Measurements from ENCODE around the gene CFAP97D2.

Gene CFAP97D2

DNA sequence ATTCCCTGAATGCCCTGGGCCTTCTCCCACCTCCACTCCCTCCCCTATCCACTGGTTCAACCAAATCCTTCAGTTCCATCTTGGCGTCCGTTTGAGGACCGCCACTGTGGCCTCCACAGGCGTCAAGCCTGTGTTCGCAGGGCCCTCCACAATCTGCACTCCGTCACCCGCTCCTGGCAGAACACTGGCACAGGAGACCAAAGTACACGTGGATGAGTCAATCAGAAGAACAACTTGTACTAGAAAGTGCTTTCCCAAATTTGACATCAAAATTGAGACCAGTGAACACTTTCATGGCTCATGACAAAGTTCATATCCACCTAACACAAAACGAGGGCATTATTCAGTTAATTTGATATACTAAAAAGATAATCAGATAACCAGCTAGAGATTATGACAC, 49.1 kb downstream of the CFAP97D2 start:
- Histone ChIP-seq H3K4me3 (ENCODE audit: low read length) (no peak overlapping the region), H3K36me3 (ENCODE audit: control insufficient read depth, low read length) (no peaks in the 10 kb centered on the region), H3K79me2 (ENCODE audit: control insufficient read depth, low read length) (no peaks in the 10 kb centered on the region), H3F3A (ENCODE audit: control insufficient read depth, insufficient read depth) (peaks cover 4% of the 10 kb centered on the region; the same call in 1 of the 2 replicates), H3K9me3 (ENCODE audit: control insufficient read depth, insufficient read depth, low read length) (no peaks in the 10 kb centered on the region), H3K27ac (ENCODE audit: low read depth, low read length) (no peak overlapping the region), H3K4me1 (ENCODE audit: control insufficient read depth, low read length) (peaks cover 8% of the 10 kb centered on the region), H3K9me2 (replicated peaks; ENCODE audit: control insufficient read depth, low read length) (no peaks in the 10 kb centered on the region), H3K4me2 (ENCODE audit: low read length) (no peak overlapping the region), H3K27me3 (ENCODE audit: control insufficient read depth, low read length) (peaks cover 36% of the 10 kb centered on the region), H4K20me1 (ENCODE audit: control insufficient read depth, insufficient read depth, low read depth, low read length) (no peaks in the 10 kb centered on the region; the same call in 1 of the 2 replicates)
- TF ChIP-seq EZH2phosphoT487 (IDR thresholded peaks at IDR 0.05; ENCODE audit: borderline replicate concordance, low read length): no peak
- TF ChIP-seq, protein P1, sequence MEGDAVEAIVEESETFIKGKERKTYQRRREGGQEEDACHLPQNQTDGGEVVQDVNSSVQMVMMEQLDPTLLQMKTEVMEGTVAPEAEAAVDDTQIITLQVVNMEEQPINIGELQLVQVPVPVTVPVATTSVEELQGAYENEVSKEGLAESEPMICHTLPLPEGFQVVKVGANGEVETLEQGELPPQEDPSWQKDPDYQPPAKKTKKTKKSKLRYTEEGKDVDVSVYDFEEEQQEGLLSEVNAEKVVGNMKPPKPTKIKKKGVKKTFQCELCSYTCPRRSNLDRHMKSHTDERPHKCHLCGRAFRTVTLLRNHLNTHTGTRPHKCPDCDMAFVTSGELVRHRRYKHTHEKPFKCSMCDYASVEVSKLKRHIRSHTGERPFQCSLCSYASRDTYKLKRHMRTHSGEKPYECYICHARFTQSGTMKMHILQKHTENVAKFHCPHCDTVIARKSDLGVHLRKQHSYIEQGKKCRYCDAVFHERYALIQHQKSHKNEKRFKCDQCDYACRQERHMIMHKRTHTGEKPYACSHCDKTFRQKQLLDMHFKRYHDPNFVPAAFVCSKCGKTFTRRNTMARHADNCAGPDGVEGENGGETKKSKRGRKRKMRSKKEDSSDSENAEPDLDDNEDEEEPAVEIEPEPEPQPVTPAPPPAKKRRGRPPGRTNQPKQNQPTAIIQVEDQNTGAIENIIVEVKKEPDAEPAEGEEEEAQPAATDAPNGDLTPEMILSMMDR (IDR thresholded peaks at IDR 0.05; ENCODE audit: low read depth, low read length, poor library complexity, severe bottlenecking): no peak

- TF ChIP-seq, protein P1 (IDR thresholded peaks at IDR 0.05; ENCODE audit: low read depth, low read length, poor library complexity, severe bottlenecking): no peak
- no peak for TF ChIP-seq EZH2phosphoT487 (IDR thresholded peaks at IDR 0.05; ENCODE audit: borderline replicate concordance, low read length)
- H3K4me3 ChIP-seq (ENCODE audit: low read length): no peak overlapping the region
- no peaks in the 10 kb centered on the region; the same call in 1 of the 2 replicates for H4K20me1 ChIP-seq (ENCODE audit: control insufficient read depth, insufficient read depth, low read depth, low read length)
- H3K4me2 ChIP-seq (ENCODE audit: low read length): no peak overlapping the region
- peaks cover 11% of the 10 kb centered on the region for H3K4me1 ChIP-seq (ENCODE audit: control insufficient read depth, low read length)
- no peaks in the 10 kb centered on the region for H3K36me3 ChIP-seq (ENCODE audit: control insufficient read depth, low read length)
- no peaks in the 10 kb centered on the region for H3K9me2 ChIP-seq (replicated peaks; ENCODE audit: control insufficient read depth, low read length)
- H3K27ac ChIP-seq (ENCODE audit: low read depth, low read length): no peak overlapping the region
- H3F3A ChIP-seq (ENCODE audit: control insufficient read depth, insufficient read depth): peaks cover 4% of the 10 kb centered on the region; the same call in 1 of the 2 replicates
- peaks cover 36% of the 10 kb centered on the region for H3K27me3 ChIP-seq (ENCODE audit: control insufficient read depth, low read length)
- no peaks in the 10 kb centered on the region for H3K79me2 ChIP-seq (ENCODE audit: control insufficient read depth, low read length)
- H3K9me3 ChIP-seq (ENCODE audit: control insufficient read depth, insufficient read depth, low read length): no peaks in the 10 kb centered on the region
Measured at GRCh38 chr13:114229506-114229905, 50.4 kb downstream of the CFAP97D2 start.

GRCh38 chr13:114230117-114230516, 51.1 kb downstream of the CFAP97D2 start:
- Histone ChIP-seq H3K79me2 (ENCODE audit: control insufficient read depth, low read length) (peaks cover 3% of the 10 kb centered on the region), H4K20me1 (ENCODE audit: control insufficient read depth, insufficient read depth, low read depth, low read length) (no peaks in the 10 kb centered on the region; the same call in 1 of the 2 replicates), H3K27me3 (ENCODE audit: control insufficient read depth, low read length) (peaks cover 36% of the 10 kb centered on the region), H3K4me3 (ENCODE audit: low read length) (no peak overlapping the region), H3K36me3 (ENCODE audit: control insufficient read depth, low read length) (no peaks in the 10 kb centered on the region; the same call in 1 of the 2 replicates), H3K27ac (ENCODE audit: low read depth, low read length) (no peak overlapping the region), H3K4me1 (ENCODE audit: control insufficient read depth, low read length) (peaks cover 12% of the 10 kb centered on the region), H3K4me2 (ENCODE audit: low read length) (no peak overlapping the region), H3K9me2 (replicated peaks; ENCODE audit: control insufficient read depth, low read length) (no peaks in the 10 kb centered on the region), H3K9me3 (ENCODE audit: control insufficient read depth, insufficient read depth, low read length) (no peaks in the 10 kb centered on the region), H3F3A (ENCODE audit: control insufficient read depth, insufficient read depth) (no peaks in the 10 kb centered on the region; the same call in 1 of the 2 replicates)
- TF ChIP-seq EZH2phosphoT487 (IDR thresholded peaks at IDR 0.05; ENCODE audit: borderline replicate concordance, low read length): no peak
- TF ChIP-seq, protein P1 (IDR thresholded peaks at IDR 0.05; ENCODE audit: low read depth, low read length, poor library complexity, severe bottlenecking): no peak

Data from DOHH2 (cell line).